GM12878 (cell line): ENCODE measurements around the gene KASH5. TPM values are rescaled to one million over a fixed set of nuclear protein-coding genes. Genes with fewer than 3 reads are reported as not detected.

Source experiments
- ATAC-seq: fragments of 200-7000 bp; cut with Tn5 transposase; 3 replicates; pipeline ENCODE4 v1.9.1; 2020; ENCODE audit warnings: mild to moderate bottlenecking, moderate library complexity
- BruUV-seq: library from RNA; stranded (reverse); fragments of 400-500 nt; replicated peaks from 2 replicates; lab custom pipeline; 2021; lab: Mats Ljungman, UMichigan
- CTCF ChIA-PET: fragments of 300-600 bp; sonication (Branson Sonifier 250); formaldehyde crosslinking; extraction: SDS; loops from one replicate; lab custom pipeline; 2021; ENCODE audit warnings: inconsistent platforms; lab: Yijun Ruan, JAX
- POLR2A ChIA-PET: fragments of 350-600 bp; formaldehyde crosslinking; extraction: SDS; loops from one replicate; lab custom pipeline; 2021; ENCODE audit warnings: inconsistent platforms; lab: Charles Lee
- RAD21 ChIA-PET: fragments of 300-600 bp; sonication (Branson Sonifier 250); formaldehyde crosslinking; loops from one replicate; lab custom pipeline; 2023; ENCODE audit warnings: antibody characterized with exemption; ENCODE audit not compliant: unreplicated experiment; lab: Charles Lee
- SMC1A ChIA-PET: fragments of 300-600 bp; sonication (Branson Sonifier 250); formaldehyde crosslinking; loops from one replicate; lab custom pipeline; 2023; ENCODE audit not compliant: unreplicated experiment, uncharacterized antibody; lab: Charles Lee
- DNase-seq: peaks from one replicate; pipeline ENCODE4 v3.0.0-alpha.2; 2011; ENCODE audit warnings: low read depth, low spot score
- FAIRE-seq: peaks from 3 replicates; lab custom pipeline; 2011; peaks lifted over from hg19 to GRCh38; lab: Jason Lieb, UNC
- H2AFZ ChIP-seq: 2 replicates; pipeline ENCODE4 v1.6.0; 2011; ENCODE audit warnings: low read depth, low read length, control low read depth; ENCODE audit not compliant: control insufficient read depth
- H3K27ac ChIP-seq: 2 replicates; pipeline ENCODE4 v1.5.1; 2011; ENCODE audit warnings: control low read depth; ENCODE audit not compliant: control insufficient read depth, insufficient read depth
- H3K27me3 ChIP-seq, 2 experiments: replicated peaks in 1 of 2; 2 replicates each; pipeline versions ENCODE4 v1.6.0 to v1.6.1; 2011; ENCODE audit warnings: low read length in 1 of 2; ENCODE audit not compliant: control insufficient read depth in 2 of 2, insufficient read depth in 2 of 2
- H3K36me3 ChIP-seq, 2 experiments: 2 replicates each; pipeline ENCODE4 v1.5.1; 2011; ENCODE audit warnings: low read length in 1 of 2; ENCODE audit not compliant: control insufficient read depth in 2 of 2, insufficient read depth in 2 of 2
- H3K4me1 ChIP-seq: 2 replicates; pipeline ENCODE4 v1.6.1; 2011; ENCODE audit warnings: mild to moderate bottlenecking, low read length, moderate library complexity, mixed read lengths; ENCODE audit not compliant: control insufficient read depth, insufficient read depth
- H3K4me2 ChIP-seq: 2 replicates; pipeline ENCODE4 v1.6.0; 2011; ENCODE audit warnings: control low read depth; ENCODE audit not compliant: control insufficient read depth, insufficient read depth
- H3K4me3 ChIP-seq: fragments of 200-600 bp; sonication (generic); 2 replicates; pipeline ENCODE4 v1.5.1; 2016
- H3K79me2 ChIP-seq: 2 replicates; pipeline ENCODE4 v1.6.0; 2011; ENCODE audit warnings: low read length; ENCODE audit not compliant: control insufficient read depth, insufficient read depth
- H3K9ac ChIP-seq: 2 replicates; pipeline ENCODE4 v1.8.0; 2011; ENCODE audit warnings: low read length, control low read depth, mixed read lengths; ENCODE audit not compliant: control insufficient read depth, insufficient read depth
- H3K9me3 ChIP-seq: replicated peaks from 3 replicates; pipeline ENCODE4 v1.5.1; 2011; ENCODE audit warnings: mild to moderate bottlenecking, low read length; ENCODE audit not compliant: control insufficient read depth, insufficient read depth
- H4K20me1 ChIP-seq: 2 replicates; pipeline ENCODE4 v1.6.0; 2011; ENCODE audit not compliant: control insufficient read depth, insufficient read depth
- E4F1 ChIP-seq: fragments of 450-650 bp; IDR thresholded peaks from 2 replicates; pipeline ENCODE4 v1.6.1; 2018; ENCODE audit warnings: borderline replicate concordance, mild to moderate bottlenecking; ENCODE audit not compliant: partially characterized antibody
- MTA2 ChIP-seq: fragments of 450-650 bp; IDR thresholded peaks from 2 replicates; pipeline ENCODE4 v1.6.1; 2016; ENCODE audit warnings: low read depth, mild to moderate bottlenecking, moderate library complexity
- RAD21 ChIP-seq: IDR thresholded peaks from 2 replicates; pipeline ENCODE4 v1.6.1; 2011; ENCODE audit warnings: mild to moderate bottlenecking, low read depth, low read length, moderate library complexity; ENCODE audit not compliant: insufficient read depth
- WGBS: methylation state at CpG from one replicate; pipeline ENCODE4 v1.1.6; 2016; ENCODE audit warnings: low lambda C conversion rate; ENCODE audit not compliant: insufficient replicate concordance, insufficient coverage; ENCODE audit errors: missing lambda C conversion rate; 5-methylcytosine and 5-hydroxymethylcytosine counted together
- in situ Hi-C: fragments of 300-500 bp; cut with MboI; formaldehyde crosslinking; loops from 9 replicates; pipeline ENCODE4 v1.14.3; 2018; ENCODE audit warnings: mixed read lengths
- intact Hi-C: fragments of 100-400 bp; cut with micrococcal nuclease; formaldehyde crosslinking; loops from one replicate; pipeline ENCODE4 v1.14.2; 2022; ENCODE audit not compliant: unreplicated experiment
- polyA plus RNA-seq, 11 experiments: library from polyadenylated mRNA; depleted of rRNA in 4 of 11; unstranded in 6 of 11; stranded (reverse) in 5 of 11; fragments of >200 nt; fragmentation: Nextera tagmentation in 4 of 11; fragmentation: Illumina TruSeq in 1 of 11; extraction: Ambion mirVana in 4 of 11; extraction: Trizol in 1 of 11; gene quantifications; 1 replicate in 1 of 11; 2 replicates in 10 of 11; pipeline versions ENCODE4 v1.2.1 to v1.2.3, GENCODE V29; 2011 to 2016; ENCODE audit warnings: inconsistent platforms in 2 of 11, missing spikeins in 2 of 11, low read depth in 1 of 11
- total RNA-seq, 4 experiments: library from RNA; depleted of rRNA in 3 of 4; stranded (reverse); fragments of >200 nt in 3 of 4; fragmentation: Illumina TruSeq in 1 of 4; extraction: Trizol in 1 of 4; gene quantifications; 2 replicates each; pipeline versions ENCODE4 v1.2.1 to v1.2.3, GENCODE V29; 2013 to 2021
- TF ChIP-seq, protein P1 (sequence below): fragments of 450-650 bp; IDR thresholded peaks from 2 replicates; pipeline ENCODE4 v1.6.1; 2017; ENCODE audit warnings: mild to moderate bottlenecking

Gene KASH5
- total and polyA plus RNA-seq, 10 of the 15 experiments (the other 5 are each of a cell fraction or from before 2014, with no cell fraction given): 0.03 to 0.06 (median 0.05) TPM; not detected in 7

GRCh38 chr19:49415810-49416200 is 27.8 kb downstream of the KASH5 start (continued):
- no peak for TF ChIP-seq E4F1
- no peak for TF ChIP-seq MTA2

- SMC1A ChIA-PET: interaction anchor here (1.0 to 3.0 kb wide), 4 partner anchors 13 to 116 kb away, joined by 3 to 9 read pairs (median 4); no protein-coding TSS in a partner anchor
- peaks cover 9 to 24% of the 10 kb centered on the region in 2 experiments for H3K27me3 ChIP-seq
- no peak for ATAC-seq
- intact Hi-C loops (no loop called here), in situ Hi-C loops (no loop called here)
- POLR2A ChIA-PET: interaction anchor here (0.6 to 1.8 kb wide), 2 partner anchors 9 to 13 kb away, joined by 3 to 5 read pairs; no protein-coding TSS in a partner anchor
- no TSS peak for BruUV-seq
- no peaks in the 10 kb centered on the region for H3K9me3 ChIP-seq
- RAD21 ChIA-PET: interaction anchor here (1.0 to 1.8 kb wide), 4 partner anchors 21 to 128 kb away, joined by 3 to 4 read pairs (median 4); no protein-coding TSS in a partner anchor
- CTCF ChIA-PET: interaction anchor here (0.8 to 3.8 kb wide), 8 partner anchors 9 to 191 kb away, joined by 3 to 19 read pairs (median 3); no protein-coding TSS in a partner anchor
- no peaks in the 10 kb centered on the region for H3K79me2 ChIP-seq
- H3K36me3 ChIP-seq: no peaks in the 10 kb centered on the region
- H3K4me1 ChIP-seq: 0 out of 2 replicates have a peak, but pooled peaks cover 3% of the 10 kb centered on the region
- H3K4me3 ChIP-seq: no peak overlapping the region
- WGBS: 17% methylated on average over 7 of the region's 7 CpGs
- no peaks in the 10 kb centered on the region for H4K20me1 ChIP-seq
- TF ChIP-seq, protein P1, sequence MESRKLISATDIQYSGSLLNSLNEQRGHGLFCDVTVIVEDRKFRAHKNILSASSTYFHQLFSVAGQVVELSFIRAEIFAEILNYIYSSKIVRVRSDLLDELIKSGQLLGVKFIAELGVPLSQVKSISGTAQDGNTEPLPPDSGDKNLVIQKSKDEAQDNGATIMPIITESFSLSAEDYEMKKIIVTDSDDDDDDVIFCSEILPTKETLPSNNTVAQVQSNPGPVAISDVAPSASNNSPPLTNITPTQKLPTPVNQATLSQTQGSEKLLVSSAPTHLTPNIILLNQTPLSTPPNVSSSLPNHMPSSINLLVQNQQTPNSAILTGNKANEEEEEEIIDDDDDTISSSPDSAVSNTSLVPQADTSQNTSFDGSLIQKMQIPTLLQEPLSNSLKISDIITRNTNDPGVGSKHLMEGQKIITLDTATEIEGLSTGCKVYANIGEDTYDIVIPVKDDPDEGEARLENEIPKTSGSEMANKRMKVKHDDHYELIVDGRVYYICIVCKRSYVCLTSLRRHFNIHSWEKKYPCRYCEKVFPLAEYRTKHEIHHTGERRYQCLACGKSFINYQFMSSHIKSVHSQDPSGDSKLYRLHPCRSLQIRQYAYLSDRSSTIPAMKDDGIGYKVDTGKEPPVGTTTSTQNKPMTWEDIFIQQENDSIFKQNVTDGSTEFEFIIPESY: no peak
- peak; percentile 20; the same call in 1 of the 2 replicates for TF ChIP-seq RAD21
- DNase-seq: no peak
- no peak overlapping the region for H3K9ac ChIP-seq
- no peak overlapping the region for H2AFZ ChIP-seq
- H3K27ac ChIP-seq: no peak overlapping the region
- H3K4me2 ChIP-seq: no peak overlapping the region
- no peak for FAIRE-seq
Observed at GRCh38 chr19:49417088-49417487, 29.0 kb downstream of the KASH5 start.
